ENCODE results near the gene JMJD4.
A peak's percentile ranks its signal among the peaks of the same experiment; 100 is the strongest.

The JMJD4 gene

DNA sequence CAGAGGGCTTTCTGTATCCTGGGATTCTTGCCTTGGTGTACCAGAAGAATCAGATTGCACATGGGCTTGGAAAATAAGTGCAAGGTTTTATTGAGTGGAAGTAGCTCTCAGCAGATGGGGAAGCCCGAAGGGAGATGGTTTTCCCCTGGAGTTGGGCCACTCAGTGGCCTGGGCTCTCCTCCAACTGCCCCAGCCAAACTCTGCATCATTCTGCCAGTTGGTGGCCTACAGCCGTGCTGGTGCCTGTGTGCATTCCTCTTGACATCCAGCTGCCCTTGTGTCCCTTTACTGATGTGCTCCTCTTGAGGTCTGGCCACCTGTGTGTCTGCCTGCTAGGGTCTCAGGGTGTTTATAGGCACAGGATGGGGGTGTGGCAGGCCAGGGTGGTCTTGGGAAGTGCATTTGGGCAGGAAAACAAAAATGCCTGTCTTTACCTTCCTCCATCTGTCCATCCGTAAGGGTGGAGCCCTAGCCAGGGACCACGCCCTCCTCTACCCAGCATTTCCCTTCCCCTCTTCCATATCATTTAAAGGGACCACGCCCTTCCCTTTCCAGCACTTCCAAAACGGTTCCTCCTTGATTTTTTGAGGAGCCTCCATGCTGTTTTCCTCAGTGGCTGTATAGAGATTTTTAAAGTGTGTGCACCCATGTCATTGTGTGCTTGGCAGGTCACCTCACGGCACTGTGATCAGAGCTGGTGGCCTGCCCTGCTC is 19.1 kb upstream of the JMJD4 start:
- DNase-seq: peak in 44 of 58 donors; percentile 10 to 72 (median 35)

- DNase-seq: no peak
These were observed 15.0 kb upstream of the JMJD4 start for GRCh38 chr1:227749916-227750710.

GRCh38 chr1:227749225-227749624 is 14.1 kb upstream of the JMJD4 start:
- no peak for DNase-seq

GRCh38 chr1:227748496-227749182 is 13.5 kb upstream of the JMJD4 start:
- DNase-seq: no peak

DNA sequence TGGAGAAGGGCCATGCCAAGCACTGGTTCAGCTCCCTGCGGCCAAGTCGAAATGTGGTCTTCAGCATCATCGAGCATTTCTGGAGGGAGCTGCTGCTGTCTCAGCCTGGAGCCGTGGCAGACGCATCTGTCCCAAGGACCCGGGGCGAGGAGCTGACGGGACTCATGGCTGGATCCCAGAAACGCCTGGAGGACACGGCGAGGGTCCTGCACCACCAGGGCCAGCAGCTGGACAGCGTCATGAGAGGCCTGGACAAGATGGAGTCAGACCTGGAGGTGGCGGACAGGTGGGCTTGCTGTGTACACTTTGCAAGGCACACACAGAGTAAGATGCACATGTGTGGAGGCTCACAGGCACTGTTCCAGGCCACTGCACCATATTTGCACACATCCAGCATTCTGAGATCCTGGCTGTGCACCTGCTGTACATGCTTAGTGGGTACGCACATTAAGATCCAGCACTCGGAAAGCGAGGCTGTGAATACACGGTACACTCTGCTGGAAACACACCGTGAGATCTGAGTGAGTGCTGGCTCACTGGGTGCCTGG is 12.9 kb upstream of the JMJD4 start:
- no peak for DNase-seq

DNA sequence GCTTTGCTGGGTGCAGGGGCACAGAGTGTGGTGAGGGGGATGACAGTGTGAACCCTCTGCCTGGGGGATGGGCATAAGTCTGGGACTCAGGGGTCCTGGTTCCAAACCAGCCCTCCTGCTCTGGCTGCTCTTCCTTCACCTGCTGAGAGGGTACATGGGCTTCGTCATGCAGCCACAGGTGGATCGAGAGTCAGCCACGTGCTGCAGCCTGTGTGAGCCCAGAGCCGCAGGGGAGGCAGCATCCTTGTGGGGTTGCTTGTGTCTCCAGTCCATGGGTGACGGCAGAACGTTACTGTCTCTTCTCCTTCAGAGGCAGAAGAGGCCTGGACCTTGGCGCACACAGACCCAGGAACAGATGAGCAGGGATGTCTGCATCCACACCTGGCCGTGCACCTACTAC is 12.3 kb upstream of the JMJD4 start:
- DNase-seq: no peak

GRCh38 chr1:227746676-227747075 is 11.6 kb upstream of the JMJD4 start:
- no peak for DNase-seq

DNA sequence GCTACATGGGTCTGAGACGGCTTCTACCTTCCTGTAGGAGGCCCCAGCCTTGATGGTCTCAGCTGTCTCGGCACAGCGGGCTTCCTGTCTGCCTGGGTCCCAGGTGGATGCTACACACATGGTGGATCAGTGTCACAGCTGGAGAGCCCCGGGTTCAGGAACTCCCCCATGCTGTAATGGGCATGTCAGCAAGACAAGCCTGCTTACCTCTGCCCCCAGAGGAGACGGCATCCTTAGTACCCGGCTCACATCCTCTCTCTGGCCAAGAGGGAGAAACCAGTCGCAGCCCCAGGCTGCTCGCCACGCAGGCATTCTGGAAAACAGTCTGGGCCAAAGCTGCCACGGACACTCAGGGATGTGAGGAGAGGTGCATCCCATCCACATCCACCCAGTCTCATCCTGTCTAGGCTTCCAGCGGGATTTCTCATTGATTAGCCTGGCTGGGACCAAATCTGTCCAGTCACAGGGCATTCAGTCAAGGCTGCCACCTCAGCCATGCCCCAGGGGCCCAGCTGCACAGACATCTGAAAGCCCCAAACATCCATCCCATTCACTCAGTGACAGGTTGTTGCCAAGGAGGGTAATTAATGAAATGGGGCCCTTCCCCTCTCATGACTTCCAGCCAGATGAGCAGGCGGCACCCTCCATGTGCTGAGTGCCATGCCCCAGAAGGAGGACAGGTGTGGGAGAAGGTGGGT is 10.6 kb upstream of the JMJD4 start:
- no peak for DNase-seq

DNA sequence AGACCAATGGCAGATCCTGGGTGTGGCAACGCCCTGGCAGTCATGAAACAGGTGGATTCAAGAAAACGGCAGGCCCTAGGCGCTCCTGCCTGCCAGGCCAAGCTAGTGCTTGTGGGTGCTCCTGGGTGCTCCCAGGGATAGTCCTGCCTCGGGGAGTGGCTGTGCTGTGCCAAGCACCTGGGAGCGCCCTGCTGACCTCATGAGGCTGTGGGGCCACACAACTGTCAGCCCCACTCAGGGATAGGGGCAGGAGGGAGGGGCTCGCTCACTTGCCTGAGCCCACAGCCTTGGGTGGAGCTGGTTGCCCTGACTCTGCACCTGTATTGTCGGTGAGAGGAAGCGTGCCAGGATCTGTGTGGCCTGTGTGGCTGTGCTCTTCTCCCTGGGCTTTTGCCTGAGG is 9.6 kb upstream of the JMJD4 start:
- DNase-seq: no peak

DNA sequence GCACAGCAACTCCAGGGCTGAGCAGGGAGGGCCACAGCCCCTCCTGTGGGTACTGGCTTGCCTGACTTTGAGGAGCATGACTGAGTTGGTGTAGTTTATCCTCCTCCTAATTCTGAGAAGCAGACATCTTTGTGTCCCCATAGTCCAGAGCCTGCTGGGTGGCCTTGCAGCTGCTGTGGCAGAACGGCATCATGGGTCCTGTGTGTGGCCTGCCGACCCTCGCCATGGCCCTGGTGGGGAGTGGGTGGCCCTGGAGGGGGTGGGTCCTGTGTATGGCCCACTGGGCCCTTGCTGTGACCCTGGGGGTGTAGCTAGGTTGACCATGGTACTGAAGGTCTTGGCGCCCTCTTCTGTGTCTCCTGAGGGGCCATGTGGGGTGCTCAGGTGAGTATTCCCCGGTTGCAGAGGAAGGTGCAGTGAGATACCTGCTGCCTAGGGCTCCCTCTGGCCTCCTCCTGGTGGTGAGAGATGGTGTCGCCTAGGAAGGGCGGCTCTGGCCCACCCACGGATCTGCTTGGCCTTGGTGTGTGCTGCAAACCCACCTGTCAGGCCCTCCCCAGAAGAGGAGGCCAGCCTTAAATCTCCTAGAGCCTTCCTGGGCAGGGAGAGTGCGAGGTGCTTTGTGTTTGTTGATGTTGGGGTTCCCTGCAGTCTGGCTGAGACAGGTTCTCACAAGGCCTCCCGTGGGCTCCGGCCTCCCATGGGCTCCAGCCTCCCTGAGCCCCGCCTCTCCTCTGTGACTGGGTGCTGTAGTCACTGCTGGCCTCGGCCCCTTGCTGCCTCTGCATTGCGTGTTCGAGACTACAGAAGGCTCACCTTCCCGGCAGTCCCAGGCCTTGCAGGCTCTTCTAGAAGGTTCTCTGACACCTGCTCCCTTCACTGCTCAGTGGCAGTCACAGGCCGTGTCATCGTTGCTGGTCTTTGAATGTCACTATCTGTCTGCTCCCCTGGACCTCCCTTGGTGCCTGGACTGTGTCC is 7.9 kb upstream of the JMJD4 start:
- DNase-seq: no peak

DNA sequence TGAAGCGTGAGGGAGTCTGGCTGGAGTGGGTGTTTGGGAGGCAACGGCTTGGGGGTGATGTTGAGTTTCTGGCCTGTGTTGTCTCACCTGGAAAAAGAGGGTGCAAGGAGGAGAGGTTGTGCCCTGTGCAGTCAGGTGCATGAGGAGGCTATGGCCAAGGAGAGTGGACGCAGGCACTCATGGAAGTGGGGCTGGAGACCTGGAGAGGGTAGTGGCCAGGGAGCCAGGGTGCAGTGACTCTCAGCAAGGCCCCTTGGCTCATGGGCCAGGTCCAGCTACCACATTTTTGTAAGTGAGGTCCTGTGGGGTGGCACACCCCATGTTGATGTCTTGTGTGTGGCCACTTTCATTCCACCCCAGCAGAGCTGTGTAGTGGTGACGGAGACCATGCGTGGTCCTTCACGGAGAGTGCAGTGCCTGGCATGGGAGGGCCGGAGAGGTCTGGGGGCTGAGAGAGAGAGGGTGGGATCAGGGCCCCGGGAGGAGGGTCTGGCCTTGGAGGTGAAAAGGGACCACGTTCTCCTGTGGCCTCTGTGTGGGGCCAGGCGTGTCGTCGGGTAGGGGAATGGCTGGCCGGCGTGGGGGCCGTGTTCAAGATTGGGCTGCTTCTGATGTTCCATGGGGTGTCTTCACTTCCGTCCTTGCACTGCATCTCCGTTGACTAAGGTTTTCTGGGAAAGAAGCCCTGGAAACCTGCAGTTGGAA is 6.2 kb upstream of the JMJD4 start:
- DNase-seq: no peak

DNA sequence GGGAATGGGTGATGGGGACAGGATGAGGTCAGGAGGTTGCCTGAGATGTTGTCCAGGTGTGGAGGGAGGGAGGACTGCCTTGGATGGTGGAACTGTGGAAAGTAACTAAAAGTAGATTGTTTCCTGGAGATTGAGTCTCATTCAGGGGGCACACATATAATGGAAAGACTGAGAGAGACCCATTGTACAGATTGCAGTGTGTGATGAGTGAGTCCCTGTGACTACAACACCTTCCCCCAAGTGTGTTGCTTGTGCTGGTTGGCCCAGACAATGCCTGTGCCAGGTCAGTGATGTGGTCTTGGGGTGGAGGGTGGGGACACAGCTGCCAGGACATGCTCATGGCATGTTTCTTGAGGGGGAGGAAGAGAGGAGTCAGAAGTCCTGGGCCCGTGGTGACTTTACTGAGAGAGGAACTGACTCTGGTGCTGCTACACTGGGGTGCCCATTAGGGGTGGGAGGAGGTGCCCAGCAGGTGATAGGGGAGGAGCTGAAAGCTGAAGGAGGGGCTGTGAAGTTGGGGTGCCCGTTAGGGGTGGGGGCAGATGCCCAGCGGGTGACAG is 5.4 kb upstream of the JMJD4 start:
- no peak for DNase-seq

- no peak for DNase-seq
These were observed 4.5 kb upstream of the JMJD4 start for GRCh38 chr1:227739636-227740035.

GRCh38 chr1:227738820-227739219 is 3.7 kb upstream of the JMJD4 start:
- no peak for DNase-seq

DNA sequence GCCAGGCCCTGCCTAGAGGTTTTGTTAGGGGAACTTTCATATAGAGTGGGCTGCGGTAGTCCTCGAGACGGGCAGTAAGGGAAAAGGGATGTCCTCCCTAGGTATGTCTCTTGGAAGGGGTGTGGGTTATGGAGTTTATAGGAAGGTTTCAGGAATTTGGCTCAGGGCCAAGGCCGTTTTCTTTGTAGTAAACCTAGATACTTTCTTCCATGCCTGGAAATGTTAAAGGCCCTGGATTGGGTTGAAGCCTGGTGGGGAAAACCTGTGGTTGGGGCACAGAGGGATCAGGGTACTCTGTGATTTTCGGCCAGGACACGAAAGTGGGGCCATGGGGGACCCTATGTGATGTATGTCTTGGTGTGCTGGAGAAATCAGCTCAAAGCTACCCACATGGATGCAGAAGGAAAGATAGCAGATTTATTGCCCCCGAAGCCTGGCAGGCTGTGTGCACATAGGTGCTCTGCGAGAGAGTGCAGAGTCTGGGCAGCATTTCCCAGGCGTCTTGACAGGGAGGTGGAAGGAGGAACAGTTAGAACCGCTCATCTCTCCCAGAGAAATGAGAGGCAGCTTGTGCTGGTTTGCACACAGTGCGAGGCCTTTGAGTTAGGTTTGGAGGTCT is 1.8 kb upstream of the JMJD4 start:
- DNase-seq: no peak

GRCh38 chr1:227735539-227736285 is 610 bp upstream of the JMJD4 start:
- DNase-seq: peak in 1 of 58 donors; percentile 59

DNA sequence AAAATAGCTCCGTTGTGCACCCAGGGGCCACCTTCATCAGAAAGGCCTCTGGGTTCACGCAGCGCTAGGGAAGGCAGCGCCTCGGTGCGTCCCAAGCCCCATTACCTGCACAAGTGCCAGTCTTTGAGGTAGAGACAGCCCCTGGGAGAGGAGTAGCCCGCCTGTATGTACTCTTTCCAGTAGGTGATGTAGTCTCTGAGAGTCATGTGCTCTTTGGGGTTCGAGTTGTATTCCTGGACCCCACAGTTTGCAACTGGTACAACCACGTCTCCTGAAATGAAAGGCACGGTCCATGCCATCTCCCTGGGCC is 601 bp downstream of the JMJD4 start:
- DNase-seq: no peak
